ENCODE results near the gene SEPHS2.
"Not testable (repeated sequence)": the region's sequence is repeated elsewhere in the genome, so short reads cannot be mapped to it uniquely, and the experiment has no call there.

The SEPHS2 gene

DNA sequence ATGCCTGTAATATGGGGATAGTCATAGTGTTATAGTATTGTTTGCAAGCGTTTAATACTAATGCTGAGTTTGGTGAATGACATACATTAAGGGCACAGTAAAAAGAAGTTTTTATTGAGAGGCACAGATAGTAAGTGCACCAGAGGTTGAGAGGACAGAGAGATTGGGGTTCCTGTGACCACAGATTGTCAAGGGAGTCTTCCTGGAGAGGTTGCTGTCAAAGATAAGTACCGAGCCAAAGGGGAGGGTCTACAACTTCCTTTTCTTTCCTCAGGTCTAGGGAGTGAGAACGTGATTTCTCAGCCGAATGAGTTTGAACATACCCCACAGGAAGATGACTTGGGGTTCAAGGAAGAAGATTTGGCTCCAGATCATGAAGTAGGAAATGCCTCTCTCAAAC is 48.6 kb downstream of the SEPHS2 start:
- no peak for DNase-seq

DNA sequence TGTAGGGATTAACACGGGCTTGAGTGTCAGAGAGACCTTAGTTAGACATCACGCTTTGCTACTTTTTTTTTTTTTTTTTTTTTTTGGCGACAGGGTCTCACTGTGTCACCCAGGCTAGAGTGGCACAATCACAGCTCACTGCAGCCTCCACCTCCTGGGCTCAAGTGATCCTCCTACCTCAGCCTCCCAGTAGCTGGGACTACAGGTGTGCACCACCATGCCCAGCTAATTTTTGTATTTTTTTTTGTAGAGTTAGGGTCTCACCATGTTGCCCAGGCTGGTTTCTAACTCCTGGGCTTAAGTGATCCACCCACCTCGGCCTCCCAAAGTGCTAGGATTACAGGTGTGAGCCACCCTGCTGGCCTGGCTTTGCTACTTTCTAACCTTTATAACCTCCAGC is 49.0 kb downstream of the SEPHS2 start:
- not testable (repeated sequence) for DNase-seq

DNA sequence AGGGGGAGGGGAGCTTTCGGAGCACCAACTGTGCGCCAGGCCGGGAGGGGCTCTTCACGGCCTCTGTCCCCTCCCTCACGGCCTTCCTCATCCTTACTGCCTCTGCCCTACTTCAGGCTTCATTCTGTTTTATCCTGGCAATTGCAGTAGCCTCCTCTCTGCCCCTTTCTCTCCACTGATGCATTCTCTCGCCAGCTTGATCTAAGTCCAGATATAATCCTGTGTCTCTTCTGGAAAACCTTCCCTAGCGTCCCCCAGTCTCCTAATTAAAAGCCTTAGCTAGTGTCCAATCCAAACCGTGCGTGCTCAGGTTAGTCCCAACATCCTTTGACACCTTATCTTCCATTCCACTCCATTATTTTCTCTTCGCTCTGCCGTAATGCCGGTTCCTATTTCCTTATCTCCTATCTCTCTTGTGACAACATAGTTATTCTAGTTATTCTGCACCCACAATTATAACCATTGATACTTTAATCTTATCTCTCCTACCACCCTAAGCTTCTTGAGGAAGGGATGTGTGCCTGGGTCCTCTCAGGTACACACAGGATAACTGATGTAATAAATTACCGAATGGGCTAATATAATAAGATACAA is 49.6 kb downstream of the SEPHS2 start:
- no peak for DNase-seq

DNA sequence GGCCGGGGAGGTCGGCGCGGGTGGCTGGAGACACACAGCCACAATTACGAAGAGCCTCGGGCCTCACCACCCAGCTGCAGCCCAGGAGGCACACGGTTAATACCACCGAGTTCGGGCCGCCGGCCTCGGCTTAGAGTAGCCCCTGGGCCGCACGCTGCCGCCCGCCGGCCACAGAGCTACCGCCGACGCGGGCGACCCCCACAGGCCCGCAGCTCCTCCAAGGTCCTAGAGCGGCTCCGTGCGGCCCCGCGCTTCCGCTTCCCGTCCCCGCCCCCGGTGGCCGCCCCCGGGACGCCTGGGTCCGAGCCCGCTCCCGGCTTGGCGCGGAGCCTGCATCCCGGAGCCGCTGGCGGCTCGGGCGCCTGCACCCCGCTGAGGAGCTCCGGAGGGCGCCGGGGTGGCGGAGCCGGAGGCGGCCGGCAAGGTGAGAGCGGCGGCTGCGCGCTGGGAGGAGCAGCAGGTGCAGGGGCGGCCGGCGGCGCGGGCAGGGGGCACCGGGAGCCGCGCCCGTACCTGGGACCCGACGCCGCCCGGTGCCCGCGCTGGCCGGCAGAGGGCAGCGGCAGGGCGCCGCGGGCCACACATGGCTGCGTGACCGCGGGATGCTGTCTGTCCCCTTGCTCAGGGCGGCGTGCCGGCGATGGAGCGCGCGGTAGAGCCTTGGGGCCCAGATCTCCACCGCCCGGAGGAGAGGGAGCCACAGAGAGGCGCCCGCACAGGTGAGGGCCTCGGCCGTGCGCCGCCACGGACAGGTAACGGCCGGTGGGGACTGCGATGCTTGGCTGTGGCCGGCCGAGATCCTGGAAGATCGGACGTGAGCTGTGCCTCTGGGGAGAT is 50.3 kb downstream of the SEPHS2 start, which contains the start of gene ZNF48:
Gene ZNF48, plus strand, starts transcription at position 266 of the 837 bp plus-strand sequence. Its CDS starts 375 bp downstream, at position 641.
- no peak for DNase-seq

DNA sequence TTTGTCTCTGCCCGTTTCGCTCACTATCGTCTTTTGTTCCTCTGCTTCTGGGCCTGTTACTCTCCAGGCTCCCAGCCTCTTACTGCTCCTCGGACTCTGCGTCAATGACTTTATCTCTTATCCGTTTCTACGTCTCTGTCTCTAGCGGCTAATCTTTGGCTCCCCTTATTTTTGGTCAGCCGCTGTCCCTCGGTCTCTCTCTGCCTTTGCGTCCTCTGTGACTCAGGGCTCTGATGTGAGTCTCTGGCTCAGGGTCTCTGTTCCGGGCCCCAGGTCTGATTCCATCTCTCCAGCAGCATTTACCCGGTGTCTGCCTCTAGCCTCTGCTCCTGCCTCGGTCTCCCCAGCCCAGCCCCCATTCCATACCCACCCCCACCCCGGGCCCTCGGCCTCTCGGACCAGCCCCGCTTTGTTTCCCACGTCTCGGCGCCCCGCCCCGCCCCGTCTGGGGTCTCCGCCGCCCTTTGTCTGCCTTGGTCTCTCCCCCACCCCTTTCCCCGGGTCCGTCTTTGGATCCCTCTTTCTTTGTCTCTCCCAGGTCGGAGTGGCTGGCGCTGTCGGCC is 51.0 kb downstream of the SEPHS2 start:
- DNase-seq, result no peak

Data from KG1 (cell line).